Measurements from ENCODE around the gene PLPPR5. TPM values are rescaled to one million over a fixed set of nuclear protein-coding genes. Genes with fewer than 3 reads are reported as not detected.

PLPPR5 gene
- total RNA-seq, 1 experiment from 2014 or later: not detected

DNA sequence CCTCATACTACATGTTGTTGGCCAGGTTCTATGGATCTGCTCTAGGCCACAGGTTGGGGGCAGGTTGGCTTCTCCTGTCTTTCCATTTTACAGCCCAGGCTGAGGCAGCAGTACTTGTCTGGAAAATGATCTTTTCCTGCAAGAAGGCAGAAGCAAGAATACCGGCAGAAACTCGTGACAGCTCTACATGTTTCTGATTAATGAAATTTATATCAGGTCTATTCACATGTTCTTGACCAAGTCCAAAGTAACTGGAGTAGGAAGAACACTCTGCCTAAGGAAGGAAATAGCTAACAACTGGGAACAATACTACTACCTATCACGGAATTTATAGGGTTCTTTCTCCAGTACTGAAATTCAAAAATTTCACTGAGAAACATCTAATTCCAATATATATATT, 98.3 kb downstream of the PLPPR5 start:
- no peak for DNase-seq
- BruUV-seq (replicated peaks): no TSS peak
- H2AFZ ChIP-seq: no peak overlapping the region
- H3F3A ChIP-seq (ENCODE audit: insufficient read depth, low read depth): no peaks in the 10 kb centered on the region
- POLR2A ChIA-PET (ENCODE audit: unreplicated experiment): no interaction called here
- H3K27me3 ChIP-seq (ENCODE audit: insufficient read depth, low read depth): no peaks in the 10 kb centered on the region
- H3K9me3 ChIP-seq (ENCODE audit: insufficient read depth, low read depth): no peaks in the 10 kb centered on the region
- TF ChIP-seq CTCF (conservative IDR thresholded peaks at IDR 0.05) (no peak), EZH2 (IDR thresholded peaks at IDR 0.05; ENCODE audit: low read depth) (no peak)
- intact Hi-C loops (cut with micrococcal nuclease; ENCODE audit: unreplicated experiment): no loop called here
- no peaks in the 10 kb centered on the region for H3K36me3 ChIP-seq (ENCODE audit: low read depth)
- no peaks in the 10 kb centered on the region for H3K9me2 ChIP-seq (ENCODE audit: insufficient read depth)
- H3K4me1 ChIP-seq (replicated peaks; ENCODE audit: insufficient read depth): no peaks in the 10 kb centered on the region
- no peaks in the 10 kb centered on the region for H4K20me1 ChIP-seq (ENCODE audit: insufficient read depth)
- no peak overlapping the region for H3K4me2 ChIP-seq
- no peak overlapping the region for H3K27ac ChIP-seq
- H3K79me2 ChIP-seq (ENCODE audit: low read depth): no peaks in the 10 kb centered on the region
- H3K4me3 ChIP-seq: no peak overlapping the region
- CTCF ChIA-PET: no interaction called here

DNA sequence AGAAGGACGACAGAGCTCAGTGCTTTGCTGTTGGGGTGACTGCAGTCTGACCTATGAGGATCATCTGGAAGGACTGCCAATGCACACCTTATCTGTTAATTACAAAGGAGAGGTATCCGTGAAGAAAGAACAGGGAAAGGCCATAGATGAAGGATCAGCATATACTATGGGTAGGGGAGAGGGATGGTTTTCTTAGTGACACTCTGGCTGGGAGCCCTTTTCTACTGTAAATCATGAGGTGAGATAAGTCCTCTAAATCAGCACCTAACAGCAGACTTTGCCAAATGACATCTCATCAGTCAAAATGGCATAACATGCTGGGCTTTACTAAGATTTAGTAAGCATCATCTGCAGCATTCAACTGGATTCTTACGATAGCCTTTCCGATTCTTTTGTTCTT, 100.0 kb downstream of the PLPPR5 start:
- Histone ChIP-seq H3K9me3 (ENCODE audit: insufficient read depth, low read depth) (no peaks in the 10 kb centered on the region), H3K4me2 (no peak overlapping the region), H3K4me1 (replicated peaks; ENCODE audit: insufficient read depth) (no peaks in the 10 kb centered on the region), H2AFZ (no peak overlapping the region), H4K20me1 (ENCODE audit: insufficient read depth) (no peaks in the 10 kb centered on the region), H3K36me3 (ENCODE audit: low read depth) (no peaks in the 10 kb centered on the region), H3K9me2 (ENCODE audit: insufficient read depth) (no peaks in the 10 kb centered on the region), H3K79me2 (ENCODE audit: low read depth) (no peaks in the 10 kb centered on the region), H3K4me3 (no peak overlapping the region), H3K27ac (no peak overlapping the region), H3K27me3 (ENCODE audit: insufficient read depth, low read depth) (no peaks in the 10 kb centered on the region), H3F3A (ENCODE audit: insufficient read depth, low read depth) (no peaks in the 10 kb centered on the region)
- ChIA-PET CTCF (no interaction called here), POLR2A (ENCODE audit: unreplicated experiment) (no interaction called here)
- TF ChIP-seq EZH2 (IDR thresholded peaks at IDR 0.05; ENCODE audit: low read depth) (no peak), CTCF (conservative IDR thresholded peaks at IDR 0.05) (no peak)
- no TSS peak for BruUV-seq (replicated peaks)
- no peak for DNase-seq
- intact Hi-C loops (cut with micrococcal nuclease; ENCODE audit: unreplicated experiment): no loop called here

GRCh38 chr1:98903726-98904125, 100.9 kb downstream of the PLPPR5 start:
- H2AFZ ChIP-seq: no peak overlapping the region
- no peak for DNase-seq
- no peaks in the 10 kb centered on the region for H3F3A ChIP-seq (ENCODE audit: insufficient read depth, low read depth)
- CTCF ChIA-PET: no interaction called here
- no peaks in the 10 kb centered on the region for H3K27me3 ChIP-seq (ENCODE audit: insufficient read depth, low read depth)
- no TSS peak for BruUV-seq (replicated peaks)
- POLR2A ChIA-PET (ENCODE audit: unreplicated experiment): no interaction called here
- no peaks in the 10 kb centered on the region for H3K36me3 ChIP-seq (ENCODE audit: low read depth)
- H4K20me1 ChIP-seq (ENCODE audit: insufficient read depth): no peaks in the 10 kb centered on the region
- H3K9me2 ChIP-seq (ENCODE audit: insufficient read depth): no peaks in the 10 kb centered on the region
- H3K79me2 ChIP-seq (ENCODE audit: low read depth): no peaks in the 10 kb centered on the region
- H3K27ac ChIP-seq: no peak overlapping the region
- H3K9me3 ChIP-seq (ENCODE audit: insufficient read depth, low read depth): no peaks in the 10 kb centered on the region
- H3K4me1 ChIP-seq (replicated peaks; ENCODE audit: insufficient read depth): no peaks in the 10 kb centered on the region
- H3K4me3 ChIP-seq: no peak overlapping the region
- intact Hi-C loops (cut with micrococcal nuclease; ENCODE audit: unreplicated experiment): no loop called here
- H3K4me2 ChIP-seq: no peak overlapping the region
- TF ChIP-seq EZH2 (IDR thresholded peaks at IDR 0.05; ENCODE audit: low read depth) (no peak), CTCF (conservative IDR thresholded peaks at IDR 0.05) (no peak)
